Smooth muscle cell (in vitro differentiated cells): ENCODE measurements around the gene PIGM. TPM values are rescaled to one million over a fixed set of nuclear protein-coding genes. Genes with fewer than 3 reads are reported as not detected.

Source experiments
- DNase-seq: peaks from one replicate; lab custom pipeline; 2025; ENCODE audit not compliant: unreplicated experiment; lab: John Stamatoyannopoulos, UW
- H2AFZ ChIP-seq: fragments of 200-600 bp; sonication (generic); 2 replicates; pipeline ENCODE4 v1.6.0; 2016; ENCODE audit warnings: antibody characterized with exemption, low read depth, mild to moderate bottlenecking
- H3F3A ChIP-seq: fragments of 200-600 bp; sonication (generic); 2 replicates; pipeline ENCODE4 v1.6.0; 2017; ENCODE audit warnings: antibody characterized with exemption, low read depth
- H3K27ac ChIP-seq: fragments of 200-600 bp; sonication (generic); 2 replicates; pipeline ENCODE4 v1.5.1; 2016; ENCODE audit warnings: low read depth, mild to moderate bottlenecking
- H3K27me3 ChIP-seq: fragments of 200-600 bp; sonication (generic); 2 replicates; pipeline ENCODE4 v1.6.1; 2016; ENCODE audit warnings: low read depth, mild to moderate bottlenecking
- H3K36me3 ChIP-seq: fragments of 200-600 bp; sonication (generic); 2 replicates; pipeline ENCODE4 v1.5.1; 2016; ENCODE audit warnings: low read depth
- H3K4me1 ChIP-seq: fragments of 200-600 bp; sonication (generic); 2 replicates; pipeline ENCODE4 v1.5.1; 2016; ENCODE audit warnings: low read depth
- H3K4me2 ChIP-seq: fragments of 200-600 bp; sonication (generic); 2 replicates; pipeline ENCODE4 v1.6.0; 2016; ENCODE audit warnings: mild to moderate bottlenecking
- H3K4me3 ChIP-seq: fragments of 200-600 bp; sonication (generic); 2 replicates; pipeline ENCODE4 v1.5.1; 2016; ENCODE audit warnings: mild to moderate bottlenecking
- H3K79me2 ChIP-seq: fragments of 200-600 bp; sonication (generic); 2 replicates; pipeline ENCODE4 v1.6.0; 2016; ENCODE audit warnings: low read depth, mild to moderate bottlenecking
- H3K9ac ChIP-seq: fragments of 200-600 bp; sonication (generic); 2 replicates; pipeline ENCODE4 v1.6.0; 2016; ENCODE audit warnings: low read depth
- H3K9me3 ChIP-seq: fragments of 200-600 bp; sonication (generic); replicated peaks from 2 replicates; pipeline ENCODE4 v1.5.1; 2016; ENCODE audit warnings: low read depth
- H4K20me1 ChIP-seq: fragments of 200-600 bp; sonication (generic); 2 replicates; pipeline ENCODE4 v1.6.0; 2016; ENCODE audit warnings: low read depth
- CTCF ChIP-seq: fragments of 200-600 bp; sonication (generic); IDR thresholded peaks from 2 replicates; pipeline ENCODE4 v1.5.1; 2017; ENCODE audit warnings: borderline replicate concordance, mild to moderate bottlenecking, antibody characterized with exemption; ENCODE audit not compliant: insufficient read depth, poor library complexity, severe bottlenecking
- whole genome bisulfite sequencing: methylation state at CpG from one replicate; pipeline ENCODE4 v1.1.7; 2016; ENCODE audit warnings: low lambda C conversion rate; 5-methylcytosine and 5-hydroxymethylcytosine counted together
- polyA plus RNA-seq: library from polyadenylated mRNA; unstranded; fragments of >200 nt; fragmentation: Nextera tagmentation; extraction: Ambion mirVana; gene quantifications from 2 replicates; pipeline ENCODE4 v1.2.1, GENCODE V29; 2016
- total RNA-seq: library from RNA; depleted of rRNA; stranded (reverse); fragments of >200 nt; gene quantifications from 2 replicates; pipeline ENCODE4 v1.2.3, GENCODE V29; 2014

Gene PIGM
- total and polyA plus RNA-seq, 2 experiments from 2014 or later, result 3.0 to 5.2 TPM

- no peaks in the 10 kb centered on the region for H3K79me2 ChIP-seq
- H3F3A ChIP-seq, result no peaks in the 10 kb centered on the region
- no peaks in the 10 kb centered on the region for H3K36me3 ChIP-seq
- DNase-seq, result no peak
- WGBS, result 73% methylated on average over 4 of the region's 4 CpGs
- H3K4me1 ChIP-seq, result no peaks in the 10 kb centered on the region
- no peak overlapping the region for H2AFZ ChIP-seq
- no peaks in the 10 kb centered on the region for H4K20me1 ChIP-seq
- H3K9ac ChIP-seq, result no peak overlapping the region
- H3K4me2 ChIP-seq, result no peak overlapping the region
- peaks cover 82% of the 10 kb centered on the region for H3K27me3 ChIP-seq
- no peaks in the 10 kb centered on the region for H3K9me3 ChIP-seq
- TF ChIP-seq CTCF, result no peak
- H3K27ac ChIP-seq, result no peak overlapping the region
- H3K4me3 ChIP-seq, result no peak overlapping the region
These were observed 47.7 kb upstream of the PIGM start for GRCh38 chr1:160079448-160079847.

- no peak overlapping the region for H3K4me3 ChIP-seq
- no peaks in the 10 kb centered on the region for H3K36me3 ChIP-seq
- no peak overlapping the region for H2AFZ ChIP-seq
- H4K20me1 ChIP-seq, result no peaks in the 10 kb centered on the region
- no peaks in the 10 kb centered on the region for H3K79me2 ChIP-seq
- no peaks in the 10 kb centered on the region for H3F3A ChIP-seq
- H3K4me1 ChIP-seq, result no peaks in the 10 kb centered on the region
- H3K27me3 ChIP-seq, result peaks cover 74% of the 10 kb centered on the region
- no peak overlapping the region for H3K27ac ChIP-seq
- DNase-seq, result no peak
- H3K9ac ChIP-seq, result no peak overlapping the region
- peak; percentile 73 for TF ChIP-seq CTCF
- no peak overlapping the region for H3K4me2 ChIP-seq
- no peaks in the 10 kb centered on the region for H3K9me3 ChIP-seq
- WGBS, result 25% methylated on average over 8 of the region's 8 CpGs
These were observed 46.9 kb upstream of the PIGM start for GRCh38 chr1:160078512-160079195.

- Histone ChIP-seq H3K9ac (no peak overlapping the region), H3K79me2 (no peaks in the 10 kb centered on the region), H4K20me1 (no peaks in the 10 kb centered on the region), H3K4me1 (no peaks in the 10 kb centered on the region), H2AFZ (no peak overlapping the region), H3K27ac (no peak overlapping the region), H3F3A (no peaks in the 10 kb centered on the region), H3K4me2 (no peak overlapping the region), H3K36me3 (no peaks in the 10 kb centered on the region), H3K4me3 (no peak overlapping the region), H3K9me3 (no peaks in the 10 kb centered on the region), H3K27me3 (peaks cover 63% of the 10 kb centered on the region)
- TF ChIP-seq CTCF, result no peak
- no peak for DNase-seq
These were observed 45.7 kb upstream of the PIGM start for GRCh38 chr1:160077486-160077885.

- Histone ChIP-seq H3K9ac (no peak overlapping the region), H3K36me3 (no peaks in the 10 kb centered on the region), H4K20me1 (no peaks in the 10 kb centered on the region), H3F3A (no peaks in the 10 kb centered on the region), H2AFZ (no peak overlapping the region), H3K9me3 (no peaks in the 10 kb centered on the region), H3K4me3 (no peak overlapping the region), H3K4me1 (no peaks in the 10 kb centered on the region), H3K27ac (no peak overlapping the region), H3K4me2 (no peak overlapping the region), H3K79me2 (no peaks in the 10 kb centered on the region), H3K27me3 (peaks cover 63% of the 10 kb centered on the region)
- no peak for DNase-seq
- TF ChIP-seq CTCF, result no peak
- WGBS, result 71% methylated on average over 3 of the region's 3 CpGs
These were observed 44.5 kb upstream of the PIGM start for GRCh38 chr1:160076295-160076694.
